Heart left ventricle (tissue), 13 donors: ENCODE results near the gene DRGX.

Experiments
- CTCF ChIP-seq, 12 donors: fragments of 200-600 bp; sonication (generic) in 4 of 12; IDR thresholded peaks; one replicate each; pipeline versions ENCODE4 v1.5.0 to v1.8.0; 2018 to 2022; ENCODE audit warnings: antibody characterized with exemption in 12 of 12, mild to moderate bottlenecking in 5 of 12
- POLR2A ChIP-seq, 2 donors: fragments of 450-650 bp; IDR thresholded peaks; one replicate each; pipeline ENCODE4 v1.6.1; 2017; ENCODE audit warnings: antibody characterized with exemption in 2 of 2, mild to moderate bottlenecking in 2 of 2, moderate library complexity in 2 of 2
- donor health status: ischemic (EF 13 %, LVEDD 7.1; RV severe dilation, severe dysfunction).
- donor health status: DM: no; HTN: yes; CAD: no.
- donor health status: DM: no; HTN: no; CAD: no.
- donor health status: ischemic (EF 25% LVEDD 6.9; RV normal size, moderate dysfunction).
- donor health status: ischemic (EF 25% LVEDD 5.7; RV mildly dilated, moderate dysfunction).
- donor health status: ischemic (EF 35%, LVEDD 5.7; RV mildly dilated, moderate dysfunction).
- donor health status: nonischemic (EF 11% LVEDD 7.7; RV severe dilation, severe dysfunction).
- donor health status: DM: yes; HTN: yes; CAD: no.
- donor health status: PGD.
- donor health status: ischemic (EF 29% LVEDD 5.4; RV normal size, mild dysfunction).
- donor health status: nonischemic (EF 23%, LVEDD 6.1; RV moderate dilation, normal function).

- TF ChIP-seq CTCF (IDR thresholded peaks at IDR 0.05) (no peak), POLR2A (IDR thresholded peaks at IDR 0.05) (no peak)
These were observed 48.5 kb upstream of the DRGX start for GRCh38 chr10:49444349-49444748.
